ENCODE data around the gene RWDD1. TPM values are rescaled to one million over a fixed set of nuclear protein-coding genes. Genes with fewer than 3 reads are reported as not detected.

RWDD1 gene
- total and polyA plus RNA-seq, 2 of the 13 experiments (the other 11 are each of a cell fraction or from before 2014, with no cell fraction given): 27.4 to 67.1 TPM

DNA sequence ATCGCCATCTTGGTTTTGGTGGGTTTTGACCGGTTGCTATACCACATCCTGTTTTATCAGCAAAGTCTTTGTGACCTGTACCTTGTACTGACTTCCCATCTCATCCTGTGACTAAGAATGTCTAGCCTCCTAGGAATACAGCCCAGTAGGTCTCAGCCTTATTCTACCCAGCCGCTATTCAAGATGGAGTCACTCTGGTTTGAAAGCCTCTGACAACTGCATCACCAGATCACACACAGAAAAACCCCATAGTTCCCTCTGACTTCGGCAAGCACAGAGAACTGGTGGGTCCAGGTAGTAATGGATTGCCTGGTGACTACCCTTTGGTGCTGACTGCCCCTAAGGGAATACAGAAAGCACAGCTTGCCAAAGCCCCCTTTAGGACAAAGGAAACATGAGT is 34.6 kb downstream of the RWDD1 start (continued):
- TF ChIP-seq NFE2 (CRISPR knock-in tag; IDR thresholded peaks at IDR 0.05): no peak
- TF ChIP-seq, protein P1, sequence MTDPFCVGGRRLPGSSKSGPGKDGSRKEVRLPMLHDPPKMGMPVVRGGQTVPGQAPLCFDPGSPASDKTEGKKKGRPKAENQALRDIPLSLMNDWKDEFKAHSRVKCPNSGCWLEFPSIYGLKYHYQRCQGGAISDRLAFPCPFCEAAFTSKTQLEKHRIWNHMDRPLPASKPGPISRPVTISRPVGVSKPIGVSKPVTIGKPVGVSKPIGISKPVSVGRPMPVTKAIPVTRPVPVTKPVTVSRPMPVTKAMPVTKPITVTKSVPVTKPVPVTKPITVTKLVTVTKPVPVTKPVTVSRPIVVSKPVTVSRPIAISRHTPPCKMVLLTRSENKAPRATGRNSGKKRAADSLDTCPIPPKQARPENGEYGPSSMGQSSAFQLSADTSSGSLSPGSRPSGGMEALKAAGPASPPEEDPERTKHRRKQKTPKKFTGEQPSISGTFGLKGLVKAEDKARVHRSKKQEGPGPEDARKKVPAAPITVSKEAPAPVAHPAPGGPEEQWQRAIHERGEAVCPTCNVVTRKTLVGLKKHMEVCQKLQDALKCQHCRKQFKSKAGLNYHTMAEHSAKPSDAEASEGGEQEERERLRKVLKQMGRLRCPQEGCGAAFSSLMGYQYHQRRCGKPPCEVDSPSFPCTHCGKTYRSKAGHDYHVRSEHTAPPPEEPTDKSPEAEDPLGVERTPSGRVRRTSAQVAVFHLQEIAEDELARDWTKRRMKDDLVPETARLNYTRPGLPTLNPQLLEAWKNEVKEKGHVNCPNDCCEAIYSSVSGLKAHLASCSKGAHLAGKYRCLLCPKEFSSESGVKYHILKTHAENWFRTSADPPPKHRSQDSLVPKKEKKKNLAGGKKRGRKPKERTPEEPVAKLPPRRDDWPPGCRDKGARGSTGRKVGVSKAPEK (CRISPR knock-in tag; IDR thresholded peaks at IDR 0.05; ENCODE audit: borderline replicate concordance): no peak
- TF ChIP-seq ZNF232 (CRISPR knock-in tag; IDR thresholded peaks at IDR 0.05; ENCODE audit: borderline replicate concordance): no peak

DNA sequence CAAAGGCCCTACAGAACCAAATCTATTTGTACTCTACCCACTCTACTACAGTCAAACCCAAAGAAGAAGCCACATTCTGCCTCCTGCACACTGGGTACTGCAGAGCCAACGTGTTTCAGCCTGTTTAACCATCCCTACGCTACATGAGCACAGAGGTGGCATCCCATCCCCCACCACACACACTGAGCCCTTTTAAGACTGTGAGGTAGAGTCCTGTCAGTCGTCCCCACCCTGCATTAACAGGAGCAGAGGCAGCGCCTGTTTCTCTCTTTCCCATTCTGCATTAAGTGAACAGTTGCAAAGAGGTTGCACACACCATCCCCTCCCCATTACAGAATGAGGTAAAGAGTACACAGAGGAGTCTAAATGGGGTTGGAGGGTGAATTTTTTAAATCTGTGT is 39.8 kb downstream of the RWDD1 start:
- Histone ChIP-seq H3K9ac (ENCODE audit: insufficient read depth, low read depth, low read length) (no peak overlapping the region), H3K27me3 (ENCODE audit: control insufficient read depth in 1 of 2, insufficient read depth in 2 of 2, low read length in 2 of 2) (no peaks in the 10 kb centered on the region; a peak in 1 of 5 replicates), H3K36me3 (replicated peaks in 1 of 2; ENCODE audit: control insufficient read depth in 1 of 2, insufficient read depth in 2 of 2, low read length in 2 of 2) (no peaks in the 10 kb centered on the region), H3K4me1 (ENCODE audit: insufficient read depth, low read length) (no peaks in the 10 kb centered on the region), H3K4me2 (ENCODE audit: low read depth, low read length) (no peak overlapping the region), H4K20me1 (ENCODE audit: insufficient read depth, low read length) (no peaks in the 10 kb centered on the region), H3K79me2 (ENCODE audit: insufficient read depth, low read length) (no peaks in the 10 kb centered on the region), H3K4me3 (replicated peaks in 1 of 3; ENCODE audit: insufficient read depth in 1 of 3, low read depth in 2 of 3, low read length in 3 of 3) (no peak overlapping the region), H3K9me3 (ENCODE audit: low read length) (no peaks in the 10 kb centered on the region), H2AFZ (ENCODE audit: low read length) (no peak overlapping the region), H3K27ac (ENCODE audit: extremely low read length, insufficient read depth, low read length) (no peak overlapping the region)
- ChIA-PET POLR2A (no interaction called here), CTCF (ENCODE audit: low intra/inter-chr PET ratio, low total read pairs) (no interaction called here)
- no peak for DNase-seq (ENCODE audit: low spot score)
- intact Hi-C loops (cut with micrococcal nuclease; ENCODE audit: unreplicated experiment) (no loop called here), in situ Hi-C loops (cut with HindIII; ENCODE audit: extremely low pct_ligation_motif_present, low pct_unique_long_range_greater_than_20kb) (no loop called here)
- ATAC-seq: no peak
- no peak for FAIRE-seq
- 75% methylated on average over 4 of the region's 4 CpGs for WGBS (ENCODE audit: low lambda C conversion rate)
- no TSS peak for BruUV-seq (replicated peaks)
- TF ChIP-seq TMF1 (CRISPR knock-in tag; IDR thresholded peaks at IDR 0.05; ENCODE audit: low read depth) (no peak), ZNF776 (CRISPR knock-in tag; IDR thresholded peaks at IDR 0.05) (no peak), RAD21 (CRISPR knock-in tag; IDR thresholded peaks at IDR 0.05) (no peak), ZNF563 (CRISPR knock-in tag; IDR thresholded peaks at IDR 0.05) (no peak), POLR2A (IDR thresholded peaks at IDR 0.05; ENCODE audit: insufficient read depth in 1 of 2, low read depth in 2 of 2, low read length in 2 of 2) (no peak), ZNF768 (CRISPR knock-in tag; IDR thresholded peaks at IDR 0.05) (no peak), TBX3 (IDR thresholded peaks at IDR 0.05; ENCODE audit: borderline replicate concordance) (no peak), ZNF781 (CRISPR knock-in tag; IDR thresholded peaks at IDR 0.05; ENCODE audit: borderline replicate concordance, not compliant biosample characterization) (no peak), ZBTB3 (CRISPR knock-in tag; IDR thresholded peaks at IDR 0.05; ENCODE audit: borderline replicate concordance, low read depth) (no peak), STAG1 (CRISPR knock-in tag; IDR thresholded peaks at IDR 0.05) (no peak), ZNF607 (CRISPR knock-in tag; IDR thresholded peaks at IDR 0.05; ENCODE audit: borderline replicate concordance) (no peak), CCDC6 (CRISPR knock-in tag; IDR thresholded peaks at IDR 0.05) (no peak), KDM5B (CRISPR knock-in tag; IDR thresholded peaks at IDR 0.05; ENCODE audit: borderline replicate concordance) (no peak), REL (CRISPR knock-in tag; conservative IDR thresholded peaks at IDR 0.05) (no peak)
- TF ChIP-seq, protein P2, sequence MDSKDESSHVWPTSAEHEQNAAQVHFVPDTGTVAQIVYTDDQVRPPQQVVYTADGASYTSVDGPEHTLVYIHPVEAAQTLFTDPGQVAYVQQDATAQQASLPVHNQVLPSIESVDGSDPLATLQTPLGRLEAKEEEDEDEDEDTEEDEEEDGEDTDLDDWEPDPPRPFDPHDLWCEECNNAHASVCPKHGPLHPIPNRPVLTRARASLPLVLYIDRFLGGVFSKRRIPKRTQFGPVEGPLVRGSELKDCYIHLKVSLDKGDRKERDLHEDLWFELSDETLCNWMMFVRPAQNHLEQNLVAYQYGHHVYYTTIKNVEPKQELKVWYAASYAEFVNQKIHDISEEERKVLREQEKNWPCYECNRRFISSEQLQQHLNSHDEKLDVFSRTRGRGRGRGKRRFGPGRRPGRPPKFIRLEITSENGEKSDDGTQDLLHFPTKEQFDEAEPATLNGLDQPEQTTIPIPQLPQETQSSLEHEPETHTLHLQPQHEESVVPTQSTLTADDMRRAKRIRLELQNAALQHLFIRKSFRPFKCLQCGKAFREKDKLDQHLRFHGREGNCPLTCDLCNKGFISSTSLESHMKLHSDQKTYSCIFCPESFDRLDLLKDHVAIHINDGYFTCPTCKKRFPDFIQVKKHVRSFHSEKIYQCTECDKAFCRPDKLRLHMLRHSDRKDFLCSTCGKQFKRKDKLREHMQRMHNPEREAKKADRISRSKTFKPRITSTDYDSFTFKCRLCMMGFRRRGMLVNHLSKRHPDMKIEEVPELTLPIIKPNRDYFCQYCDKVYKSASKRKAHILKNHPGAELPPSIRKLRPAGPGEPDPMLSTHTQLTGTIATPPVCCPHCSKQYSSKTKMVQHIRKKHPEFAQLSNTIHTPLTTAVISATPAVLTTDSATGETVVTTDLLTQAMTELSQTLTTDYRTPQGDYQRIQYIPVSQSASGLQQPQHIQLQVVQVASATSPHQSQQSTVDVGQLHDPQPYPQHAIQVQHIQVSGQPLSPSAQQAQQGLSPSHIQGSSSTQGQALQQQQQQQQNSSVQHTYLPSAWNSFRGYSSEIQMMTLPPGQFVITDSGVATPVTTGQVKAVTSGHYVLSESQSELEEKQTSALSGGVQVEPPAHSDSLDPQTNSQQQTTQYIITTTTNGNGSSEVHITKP (CRISPR knock-in tag; IDR thresholded peaks at IDR 0.05; ENCODE audit: low read depth): no peak

All from HepG2 (cell line).